ENCODE results near the gene CANT1. TPM values are rescaled to one million over a fixed set of nuclear protein-coding genes. Genes with fewer than 3 reads are reported as not detected.

CANT1 gene
- total and polyA plus RNA-seq, 8 donors = 16.6 to 151 (median 40.7) TPM

- Histone ChIP-seq H3K36me3 (peaks cover 44 to 100% (median 93%) of the 10 kb centered on the region in 4 donors), H3K27me3 (no peaks in the 10 kb centered on the region), H3K27ac (peak overlapping the region; percentile 76 to 89 (median 78)), H3K4me1 (peaks cover 55 to 78% (median 69%) of the 10 kb centered on the region in 4 donors), H3K9me3 (no peaks in the 10 kb centered on the region), H3K4me3 (no peak overlapping the region)
- intact Hi-C loops (cut with DNase I; ENCODE audit: low total_unique reads) = no loop called here
- peak; percentile 79 to 87 for DNase-seq
- TF ChIP-seq CTCF (IDR thresholded peaks at IDR 0.05) (no peak), POLR2AphosphoS5 (IDR thresholded peaks at IDR 0.05) (peak in 2 of 3 donors; percentile 71 to 87)
- WGBS, 5 donors = 32 to 50% (median 37%) methylated on average over 9 to 18 of the region's 18 CpGs
Observed at GRCh38 chr17:78995761-78996451, 13.7 kb downstream of the CANT1 start.

- no peak for TF ChIP-seq CTCF (IDR thresholded peaks at IDR 0.05)
- Histone ChIP-seq H3K9me3 (no peaks in the 10 kb centered on the region), H3K27me3 (no peaks in the 10 kb centered on the region), H3K27ac (peak overlapping the region; percentile 76 to 89 (median 78)), H3K4me3 (no peak overlapping the region), H3K36me3 (peaks cover 52 to 100% (median 97%) of the 10 kb centered on the region in 4 donors), H3K4me1 (peaks cover 55 to 73% (median 67%) of the 10 kb centered on the region in 4 donors)
- intact Hi-C loops (cut with DNase I; ENCODE audit: low total_unique reads) = no loop called here
- peak in 1 of 2 donors; percentile 26 for DNase-seq
- 52 to 83% (median 77%) methylated on average over 34 of the region's 34 CpGs for WGBS, 5 donors
Observed at GRCh38 chr17:78995022-78995760, 14.4 kb downstream of the CANT1 start.

GRCh38 chr17:78993981-78994671 lies 15.4 kb downstream of the CANT1 start:
- no peak overlapping the region for H3K4me3 ChIP-seq
- no peaks in the 10 kb centered on the region for H3K27me3 ChIP-seq
- peak overlapping the region in 4 of 5 donors; percentile 76 to 83 (median 77) for H3K27ac ChIP-seq
- TF ChIP-seq CTCF (IDR thresholded peaks at IDR 0.05) = no peak
- TF ChIP-seq EP300 (IDR thresholded peaks at IDR 0.05) = no peak
- no peak for TF ChIP-seq POLR2A (IDR thresholded peaks at IDR 0.05)
- TF ChIP-seq POLR2AphosphoS5 (IDR thresholded peaks at IDR 0.05) = no peak
- DNase-seq = peak in 1 of 2 donors; percentile 24
- intact Hi-C loops (cut with DNase I; ENCODE audit: low total_unique reads) = no loop called here
- WGBS, 5 donors = 75 to 91% (median 85%) methylated on average over 19 to 22 of the region's 22 CpGs
- H3K9me3 ChIP-seq = no peaks in the 10 kb centered on the region
- peaks cover 52 to 70% (median 64%) of the 10 kb centered on the region in 4 donors for H3K4me1 ChIP-seq
- peaks cover 55 to 97% (median 94%) of the 10 kb centered on the region in 4 donors for H3K36me3 ChIP-seq

- intact Hi-C loops (cut with DNase I; ENCODE audit: low total_unique reads) = no loop called here
- no peak for TF ChIP-seq POLR2A (IDR thresholded peaks at IDR 0.05)
- TF ChIP-seq CTCF (IDR thresholded peaks at IDR 0.05) = peak in 5 of 7 experiments; percentile 67 to 76 (median 75)
- Histone ChIP-seq H3K27ac (peak overlapping the region; percentile 11 to 78 (median 54)), H3K4me3 (no peak overlapping the region), H3K36me3 (peaks cover 55 to 89% (median 87%) of the 10 kb centered on the region in 4 donors), H3K27me3 (no peaks in the 10 kb centered on the region), H3K4me1 (peaks cover 48 to 67% (median 58%) of the 10 kb centered on the region in 4 donors), H3K9me3 (no peaks in the 10 kb centered on the region)
- DNase-seq = peak; percentile 72 to 79
- 65 to 72% (median 71%) methylated on average over 35 to 49 of the region's 49 CpGs for WGBS, 5 donors
Observed at GRCh38 chr17:78993241-78993956, 16.2 kb downstream of the CANT1 start.

All from stomach (tissue), 9 donors.